Stomach (tissue), 4 donors: ENCODE measurements around the gene UPF3B.

Source experiments
- EP300 ChIP-seq: sonication (generic); formaldehyde crosslinking; IDR thresholded peaks from one replicate; pipeline ENCODE4 v1.6.1; 2017; ENCODE audit warnings: antibody characterized with exemption
- POLR2A ChIP-seq, 4 donors: fragments of 450-650 bp; IDR thresholded peaks; one replicate each; pipeline ENCODE4 v1.6.1; 2016; ENCODE audit warnings: antibody characterized with exemption in 4 of 4, control low read depth in 2 of 4, mild to moderate bottlenecking in 1 of 4, moderate library complexity in 1 of 4
- TF ChIP-seq, protein P1 (sequence below), 7 experiments: fragments of 450-650 bp in 4 of 7; fragments of 200-600 bp in 3 of 7; sonication (generic) in 3 of 7; IDR thresholded peaks; one replicate each; pipeline ENCODE4 v1.5.1; 2016 to 2019; ENCODE audit warnings: antibody characterized with exemption in 7 of 7, control low read depth in 2 of 7, mild to moderate bottlenecking in 1 of 7

DNA sequence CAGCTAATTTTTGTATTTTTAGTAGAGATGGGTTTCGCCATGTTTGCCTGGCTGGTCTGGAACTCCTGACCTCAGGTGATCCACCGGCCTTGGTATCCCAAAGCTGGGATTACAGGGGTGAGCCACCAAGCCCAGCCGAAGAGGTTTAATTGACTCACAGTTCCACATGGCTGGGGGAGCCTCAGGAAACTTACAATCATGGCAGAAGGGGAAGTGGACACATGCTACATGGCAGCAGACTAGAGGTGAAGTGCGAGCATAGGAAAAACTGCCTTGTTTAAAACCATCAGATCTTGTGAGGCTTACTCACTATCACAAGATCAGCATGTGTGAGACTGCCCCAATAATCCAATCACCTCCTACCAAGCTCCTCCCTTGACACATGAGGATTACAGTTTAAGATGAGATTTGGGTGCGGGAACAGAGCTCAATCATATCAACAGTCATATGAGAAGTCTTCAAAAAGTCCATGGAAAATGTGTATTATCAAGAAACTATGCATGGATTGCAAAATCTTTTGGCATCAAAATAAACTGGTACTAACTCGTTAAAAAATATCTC is 35.6 kb downstream of the UPF3B start:
- TF ChIP-seq, protein P1, sequence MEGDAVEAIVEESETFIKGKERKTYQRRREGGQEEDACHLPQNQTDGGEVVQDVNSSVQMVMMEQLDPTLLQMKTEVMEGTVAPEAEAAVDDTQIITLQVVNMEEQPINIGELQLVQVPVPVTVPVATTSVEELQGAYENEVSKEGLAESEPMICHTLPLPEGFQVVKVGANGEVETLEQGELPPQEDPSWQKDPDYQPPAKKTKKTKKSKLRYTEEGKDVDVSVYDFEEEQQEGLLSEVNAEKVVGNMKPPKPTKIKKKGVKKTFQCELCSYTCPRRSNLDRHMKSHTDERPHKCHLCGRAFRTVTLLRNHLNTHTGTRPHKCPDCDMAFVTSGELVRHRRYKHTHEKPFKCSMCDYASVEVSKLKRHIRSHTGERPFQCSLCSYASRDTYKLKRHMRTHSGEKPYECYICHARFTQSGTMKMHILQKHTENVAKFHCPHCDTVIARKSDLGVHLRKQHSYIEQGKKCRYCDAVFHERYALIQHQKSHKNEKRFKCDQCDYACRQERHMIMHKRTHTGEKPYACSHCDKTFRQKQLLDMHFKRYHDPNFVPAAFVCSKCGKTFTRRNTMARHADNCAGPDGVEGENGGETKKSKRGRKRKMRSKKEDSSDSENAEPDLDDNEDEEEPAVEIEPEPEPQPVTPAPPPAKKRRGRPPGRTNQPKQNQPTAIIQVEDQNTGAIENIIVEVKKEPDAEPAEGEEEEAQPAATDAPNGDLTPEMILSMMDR (IDR thresholded peaks at IDR 0.05): no peak
- no peak for TF ChIP-seq EP300
- TF ChIP-seq POLR2A (IDR thresholded peaks at IDR 0.05): no peak
